Stomach (tissue), 9 donors: ENCODE data around the gene CBX2. TPM values are rescaled to one million over a fixed set of nuclear protein-coding genes. Genes with fewer than 3 reads are reported as not detected.
A peak's percentile ranks its signal among the peaks of the same experiment; 100 is the strongest.

Experiments
- DNase-seq, 2 donors: peaks; one replicate each; pipeline versions ENCODE4 v3.0.0 to v3.0.0-alpha.2; 2013 to 2019
- H3K27ac ChIP-seq, 5 donors: fragments of 200-600 bp in 4 of 5; sonication (generic) in 4 of 5; one replicate each; pipeline ENCODE4 v1.5.1; 2013 to 2019; ENCODE audit warnings: mild to moderate bottlenecking in 1 of 5, moderate library complexity in 1 of 5
- H3K27me3 ChIP-seq, 3 donors: fragments of 200-600 bp; sonication (generic); one replicate each; pipeline ENCODE4 v1.5.1; 2017 to 2019; ENCODE audit warnings: mixed run types in 1 of 3
- H3K36me3 ChIP-seq, 4 donors: fragments of 200-600 bp; sonication (generic); 1 replicate in 3 of 4; 2 replicates in 1 of 4; pipeline ENCODE4 v1.5.1; 2016 to 2019
- H3K4me1 ChIP-seq, 4 donors: fragments of 200-600 bp; sonication (generic); one replicate each; pipeline ENCODE4 v1.5.1; 2016 to 2019
- H3K4me3 ChIP-seq, 4 donors: fragments of 200-600 bp; sonication (generic) in 3 of 4; one replicate each; pipeline ENCODE4 v1.5.1; 2016 to 2019; ENCODE audit warnings: mild to moderate bottlenecking in 1 of 4
- H3K9me3 ChIP-seq, 4 donors: fragments of 200-600 bp; sonication (generic); one replicate each; pipeline ENCODE4 v1.5.1; 2016 to 2019
- EP300 ChIP-seq: sonication (generic); formaldehyde crosslinking; IDR thresholded peaks from one replicate; pipeline ENCODE4 v1.6.1; 2017; ENCODE audit warnings: antibody characterized with exemption
- POLR2A ChIP-seq, 4 donors: fragments of 450-650 bp; IDR thresholded peaks; one replicate each; pipeline ENCODE4 v1.6.1; 2016; ENCODE audit warnings: antibody characterized with exemption in 4 of 4, control low read depth in 2 of 4, mild to moderate bottlenecking in 1 of 4, moderate library complexity in 1 of 4
- POLR2AphosphoS5 ChIP-seq, 3 donors: sonication (generic); formaldehyde crosslinking; IDR thresholded peaks; one replicate each; pipeline ENCODE4 v1.6.1; 2016; ENCODE audit warnings: antibody characterized with exemption in 3 of 3
- WGBS, 5 donors: extraction: QIAGEN DNeasy Blood & Tissue Kit in 3 of 5; methylation state at CpG; one replicate each; pipeline versions ENCODE4 v1.1.5 to v1.1.7; 2013 to 2018; 5-methylcytosine and 5-hydroxymethylcytosine counted together
- intact Hi-C: fragments of 100-400 bp; cut with DNase I; formaldehyde crosslinking; loops from one replicate; pipeline ENCODE4 v1.15.1; 2023; ENCODE audit warnings: low total_unique reads
- polyA plus RNA-seq, 3 donors: library from polyadenylated mRNA; stranded (reverse); fragments of 200-250 nt; gene quantifications; one replicate each; pipeline ENCODE4 v1.2.3, GENCODE V29; 2013
- total RNA-seq, 5 donors: library from RNA; depleted of rRNA; stranded (reverse); fragments of >200 nt; gene quantifications; one replicate each; pipeline versions ENCODE4 v1.1.0 to v1.2.3, GENCODE V29; 2014 to 2016
- TF ChIP-seq, protein P1 (sequence below), 7 experiments: fragments of 450-650 bp in 4 of 7; fragments of 200-600 bp in 3 of 7; sonication (generic) in 3 of 7; IDR thresholded peaks; one replicate each; pipeline ENCODE4 v1.5.1; 2016 to 2019; ENCODE audit warnings: antibody characterized with exemption in 7 of 7, control low read depth in 2 of 7, mild to moderate bottlenecking in 1 of 7
- donor health status: healthy with polysubstance abuse.
- donor health status: Bipolar disorder and iron deficiency.
- donor health status: healthy.

CBX2 gene
- total and polyA plus RNA-seq, 8 donors: under 0.01 to 1.3 (median 1.0) TPM; not detected in 3

DNA sequence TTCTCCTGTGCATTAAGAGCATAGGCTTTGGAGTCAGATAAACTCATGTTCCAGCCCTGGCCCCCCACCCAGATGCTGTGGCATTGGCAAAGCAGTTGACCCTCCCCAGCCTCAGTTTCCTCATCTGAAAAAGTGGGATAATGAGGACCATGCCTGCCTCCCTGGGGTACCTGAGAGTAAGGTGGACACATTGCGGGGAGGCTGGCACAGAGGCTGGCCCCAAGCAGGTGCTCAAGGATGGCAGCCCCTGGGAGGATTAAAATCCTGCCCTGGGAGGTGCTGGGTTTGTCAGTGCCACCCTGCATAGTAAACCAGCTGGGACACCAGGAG lies 35.4 kb upstream of the CBX2 start:
- WGBS, 5 donors: 67 to 90% (median 83%) methylated on average over 1 of the region's 1 CpG; no CpG with 5 or more reads in 1 of the 5 donors

DNA sequence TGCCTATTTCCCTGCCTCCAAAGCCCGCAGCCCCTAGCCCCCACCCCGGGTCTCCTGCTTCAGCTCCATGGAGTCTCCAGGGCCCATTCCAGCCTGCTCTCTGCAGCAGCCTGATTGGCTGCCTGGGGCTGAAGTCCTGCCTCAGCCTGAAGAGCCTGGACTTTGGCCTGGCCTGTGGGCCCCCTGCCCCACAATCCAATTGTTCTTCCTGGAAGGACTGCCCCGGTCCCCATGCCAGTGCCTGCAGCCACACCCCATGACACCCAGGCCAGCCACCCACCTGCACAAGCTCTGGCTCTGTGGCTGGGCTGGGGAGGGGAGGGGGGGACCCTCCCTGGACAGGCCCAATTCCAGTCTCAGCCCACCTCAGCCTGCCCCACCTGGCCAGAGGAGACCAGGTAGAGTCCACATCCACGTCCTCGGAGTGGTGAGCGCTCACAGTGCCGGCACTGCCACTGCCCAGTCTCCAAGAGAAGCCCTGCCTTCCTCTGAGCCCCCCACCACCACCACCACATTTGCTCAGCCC lies 34.9 kb upstream of the CBX2 start:
- Histone ChIP-seq H3K9me3 (no peaks in the 10 kb centered on the region), H3K4me1 (peaks cover 7 to 35% (median 29%) of the 10 kb centered on the region in 4 donors), H3K36me3 (no peaks in the 10 kb centered on the region), H3K27me3 (peaks cover 14 to 92% (median 39%) of the 10 kb centered on the region in 3 donors), H3K27ac (no peak overlapping the region), H3K4me3 (no peak overlapping the region)
- WGBS, 5 donors: 52 to 77% (median 64%) methylated on average over 6 to 7 of the region's 7 CpGs
- intact Hi-C loops: no loop called here
- DNase-seq: peak in 1 of 2 donors; percentile 84
- TF ChIP-seq EP300 (no peak), POLR2A (IDR thresholded peaks at IDR 0.05) (no peak), POLR2AphosphoS5 (IDR thresholded peaks at IDR 0.05) (no peak)
- TF ChIP-seq, protein P1, sequence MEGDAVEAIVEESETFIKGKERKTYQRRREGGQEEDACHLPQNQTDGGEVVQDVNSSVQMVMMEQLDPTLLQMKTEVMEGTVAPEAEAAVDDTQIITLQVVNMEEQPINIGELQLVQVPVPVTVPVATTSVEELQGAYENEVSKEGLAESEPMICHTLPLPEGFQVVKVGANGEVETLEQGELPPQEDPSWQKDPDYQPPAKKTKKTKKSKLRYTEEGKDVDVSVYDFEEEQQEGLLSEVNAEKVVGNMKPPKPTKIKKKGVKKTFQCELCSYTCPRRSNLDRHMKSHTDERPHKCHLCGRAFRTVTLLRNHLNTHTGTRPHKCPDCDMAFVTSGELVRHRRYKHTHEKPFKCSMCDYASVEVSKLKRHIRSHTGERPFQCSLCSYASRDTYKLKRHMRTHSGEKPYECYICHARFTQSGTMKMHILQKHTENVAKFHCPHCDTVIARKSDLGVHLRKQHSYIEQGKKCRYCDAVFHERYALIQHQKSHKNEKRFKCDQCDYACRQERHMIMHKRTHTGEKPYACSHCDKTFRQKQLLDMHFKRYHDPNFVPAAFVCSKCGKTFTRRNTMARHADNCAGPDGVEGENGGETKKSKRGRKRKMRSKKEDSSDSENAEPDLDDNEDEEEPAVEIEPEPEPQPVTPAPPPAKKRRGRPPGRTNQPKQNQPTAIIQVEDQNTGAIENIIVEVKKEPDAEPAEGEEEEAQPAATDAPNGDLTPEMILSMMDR (IDR thresholded peaks at IDR 0.05): no peak

More for the DNA sequence above, 35.4 kb upstream of the CBX2 start:
- H3K4me1 ChIP-seq: peaks cover 7 to 31% (median 25%) of the 10 kb centered on the region in 4 donors
- H3K4me3 ChIP-seq: no peak overlapping the region
- TF ChIP-seq EP300: no peak
- TF ChIP-seq, protein P1 (IDR thresholded peaks at IDR 0.05): no peak
- no peak for TF ChIP-seq POLR2A (IDR thresholded peaks at IDR 0.05)
- TF ChIP-seq POLR2AphosphoS5 (IDR thresholded peaks at IDR 0.05): no peak
- peaks cover 9 to 92% (median 34%) of the 10 kb centered on the region in 3 donors for H3K27me3 ChIP-seq
- no peak for DNase-seq
- no peaks in the 10 kb centered on the region for H3K36me3 ChIP-seq
- no peak overlapping the region for H3K27ac ChIP-seq
- H3K9me3 ChIP-seq: no peaks in the 10 kb centered on the region
- intact Hi-C loops: no loop called here

DNA sequence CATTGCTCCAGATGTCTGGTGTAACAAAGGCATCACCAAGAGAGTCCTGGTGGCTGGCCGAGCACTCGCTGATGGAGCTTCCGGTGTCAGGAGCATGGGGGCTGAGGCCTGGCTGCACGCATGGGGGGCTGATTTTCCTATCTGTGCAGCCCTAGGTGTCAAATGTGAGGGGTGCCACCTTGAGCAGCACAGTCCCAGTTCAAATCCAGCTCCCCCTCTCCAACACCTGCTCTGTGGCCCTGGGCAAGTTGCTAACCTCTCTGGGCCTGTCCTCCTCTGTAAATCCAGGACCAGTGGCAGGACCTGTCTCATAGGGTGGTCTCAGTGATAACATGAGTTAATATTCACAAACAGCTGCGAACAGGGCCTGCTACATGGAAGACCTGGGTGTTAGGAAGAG lies 34.3 kb upstream of the CBX2 start:
- Histone ChIP-seq H3K36me3 (no peaks in the 10 kb centered on the region), H3K4me1 (peaks cover 7 to 38% (median 33%) of the 10 kb centered on the region in 4 donors), H3K27me3 (peaks cover 18 to 93% (median 45%) of the 10 kb centered on the region in 3 donors), H3K9me3 (no peaks in the 10 kb centered on the region), H3K4me3 (no peak overlapping the region), H3K27ac (no peak overlapping the region)
- TF ChIP-seq EP300: no peak
- no peak for TF ChIP-seq POLR2AphosphoS5 (IDR thresholded peaks at IDR 0.05)
- TF ChIP-seq POLR2A (IDR thresholded peaks at IDR 0.05): no peak
- TF ChIP-seq, protein P1 (IDR thresholded peaks at IDR 0.05): no peak
- WGBS, 5 donors: 85 to 97% (median 93%) methylated on average over 5 of the region's 5 CpGs
- DNase-seq: no peak
- intact Hi-C loops: no loop called here

DNA sequence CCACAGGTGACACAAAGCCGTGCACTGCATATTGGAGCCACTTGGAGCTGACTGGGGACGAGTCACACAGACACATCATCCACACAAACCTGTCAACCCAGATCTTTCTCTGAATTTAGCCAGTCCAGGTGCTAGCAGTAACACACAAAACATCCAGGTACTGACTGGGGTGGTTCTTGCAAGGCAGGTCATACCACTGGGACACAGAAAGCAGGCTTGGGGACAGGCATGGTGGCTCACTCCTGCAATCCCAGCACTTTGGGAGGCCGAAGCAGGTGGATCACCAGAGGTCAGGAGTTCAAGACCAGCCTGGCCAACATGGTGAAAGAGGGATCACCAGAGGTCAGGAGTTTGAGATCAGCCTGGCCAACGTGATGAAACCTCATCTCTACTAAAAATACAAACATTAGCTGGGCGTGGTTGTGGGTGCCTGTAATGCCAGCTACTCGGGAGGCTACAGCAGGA lies 32.3 kb upstream of the CBX2 start:
- no peak for TF ChIP-seq POLR2A (IDR thresholded peaks at IDR 0.05)
- no peak for TF ChIP-seq POLR2AphosphoS5 (IDR thresholded peaks at IDR 0.05)
- TF ChIP-seq EP300: no peak
- TF ChIP-seq, protein P1 (IDR thresholded peaks at IDR 0.05): no peak
- H3K36me3 ChIP-seq: no peaks in the 10 kb centered on the region
- H3K27ac ChIP-seq: no peak overlapping the region
- whole genome bisulfite sequencing, 5 donors: 39 to 54% (median 44%) methylated on average over 6 of the region's 6 CpGs
- DNase-seq: no peak
- H3K4me3 ChIP-seq: no peak overlapping the region
- H3K9me3 ChIP-seq: no peaks in the 10 kb centered on the region
- intact Hi-C loops: no loop called here
- peaks cover 16 to 93% (median 65%) of the 10 kb centered on the region in 3 donors for H3K27me3 ChIP-seq
- peaks cover 7 to 36% (median 28%) of the 10 kb centered on the region in 4 donors for H3K4me1 ChIP-seq
